ENCODE measurements around the gene EIF2S1. TPM values are rescaled to one million over a fixed set of nuclear protein-coding genes. Genes with fewer than 3 reads are reported as not detected.
"Not testable (repeated sequence)": the region's sequence is repeated elsewhere in the genome, so short reads cannot be mapped to it uniquely, and the experiment has no call there.

Gene EIF2S1
- total RNA-seq, 6 experiments from 2014 or later, result 163 to 218 (median 178) TPM

- Mint-ChIP-seq H3K4me3 (peak overlapping the region; percentile 57), H3K4me1 (ENCODE audit: low read depth) (peaks cover 62% of the 10 kb centered on the region), H3K9me3 (no peaks in the 10 kb centered on the region), H3K27ac (peak overlapping the region; percentile 88), H3K27me3 (ENCODE audit: insufficient read depth) (peaks cover 5% of the 10 kb centered on the region), H3K36me3 (ENCODE audit: low read depth) (no peaks in the 10 kb centered on the region)
- no peak for TF ChIP-seq CTCF (IDR thresholded peaks at IDR 0.05)
- peak; percentile 77 for DNase-seq
Measured at GRCh38 chr14:67413806-67414769, 54.0 kb downstream of the EIF2S1 start.

GRCh38 chr14:67415610-67416009, 55.5 kb downstream of the EIF2S1 start:
- not testable (repeated sequence) for H3K27me3 Mint-ChIP-seq (ENCODE audit: insufficient read depth); DNase-seq; H3K36me3 Mint-ChIP-seq (ENCODE audit: low read depth); H3K4me3 Mint-ChIP-seq; H3K27ac Mint-ChIP-seq; H3K9me3 Mint-ChIP-seq
- H3K4me1 Mint-ChIP-seq (ENCODE audit: low read depth), result peaks cover 51% of the 10 kb centered on the region

GRCh38 chr14:67416085-67416484, 56.0 kb downstream of the EIF2S1 start:
- no peak for DNase-seq
- Mint-ChIP-seq H3K4me3 (no peak overlapping the region), H3K27me3 (ENCODE audit: insufficient read depth) (peaks cover 1% of the 10 kb centered on the region; the same call in 1 of the 2 replicates), H3K9me3 (no peaks in the 10 kb centered on the region), H3K27ac (no peak overlapping the region), H3K4me1 (ENCODE audit: low read depth) (peaks cover 47% of the 10 kb centered on the region), H3K36me3 (ENCODE audit: low read depth) (no peaks in the 10 kb centered on the region)
- TF ChIP-seq CTCF (IDR thresholded peaks at IDR 0.05), result no peak

GRCh38 chr14:67416810-67417209, 56.7 kb downstream of the EIF2S1 start:
- no peak for TF ChIP-seq CTCF (IDR thresholded peaks at IDR 0.05)
- H3K9me3 Mint-ChIP-seq, result no peaks in the 10 kb centered on the region
- H3K27ac Mint-ChIP-seq, result no peak overlapping the region
- no peak for DNase-seq
- H3K4me1 Mint-ChIP-seq (ENCODE audit: low read depth), result peaks cover 40% of the 10 kb centered on the region
- H3K36me3 Mint-ChIP-seq (ENCODE audit: low read depth), result no peaks in the 10 kb centered on the region
- H3K4me3 Mint-ChIP-seq, result no peak overlapping the region
- peaks cover 1% of the 10 kb centered on the region; the same call in 1 of the 2 replicates for H3K27me3 Mint-ChIP-seq (ENCODE audit: insufficient read depth)

- no peak for DNase-seq
- no peaks in the 10 kb centered on the region for H3K9me3 Mint-ChIP-seq
- no peaks in the 10 kb centered on the region for H3K36me3 Mint-ChIP-seq (ENCODE audit: low read depth)
- H3K4me3 Mint-ChIP-seq, result no peak overlapping the region
- H3K27ac Mint-ChIP-seq, result no peak overlapping the region
- H3K4me1 Mint-ChIP-seq (ENCODE audit: low read depth), result peaks cover 34% of the 10 kb centered on the region
- peaks cover 1% of the 10 kb centered on the region; the same call in 1 of the 2 replicates for H3K27me3 Mint-ChIP-seq (ENCODE audit: insufficient read depth)
- no peak for TF ChIP-seq CTCF (IDR thresholded peaks at IDR 0.05)
Measured at GRCh38 chr14:67417633-67418032, 57.5 kb downstream of the EIF2S1 start.

Measured in HFFc6 (cell line).